ENCODE results near the gene EFCAB14. TPM values are rescaled to one million over a fixed set of nuclear protein-coding genes. Genes with fewer than 3 reads are reported as not detected.
"Not testable (repeated sequence)": the region's sequence is repeated elsewhere in the genome, so short reads cannot be mapped to it uniquely, and the experiment has no call there.

The EFCAB14 gene
- total RNA-seq, 1 donor from 2014 or later, result 118 TPM

DNA sequence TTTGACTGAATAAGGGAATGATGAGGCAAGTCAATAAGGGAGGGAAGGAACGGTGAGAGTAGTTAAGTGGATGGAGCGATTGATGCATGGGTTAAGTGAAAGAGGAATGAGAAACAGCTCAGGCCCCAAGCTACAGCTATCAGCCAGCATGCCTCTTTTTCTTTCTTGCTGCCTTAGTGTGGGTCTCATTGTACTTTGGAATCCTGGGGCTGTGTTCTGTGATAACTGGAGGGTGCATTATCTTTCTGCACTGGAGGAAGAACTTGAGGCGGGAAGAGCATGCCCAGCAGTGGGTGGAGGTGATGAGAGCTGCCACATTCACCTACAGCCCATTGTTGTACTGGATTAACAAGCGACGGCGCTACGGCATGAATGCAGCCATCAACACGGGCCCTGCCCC, 46.2 kb downstream of the EFCAB14 start:
- no peak for ATAC-seq
- H3K27ac ChIP-seq, result no peak overlapping the region
- H3K4me3 ChIP-seq, result no peak overlapping the region
- TF ChIP-seq, protein P1, sequence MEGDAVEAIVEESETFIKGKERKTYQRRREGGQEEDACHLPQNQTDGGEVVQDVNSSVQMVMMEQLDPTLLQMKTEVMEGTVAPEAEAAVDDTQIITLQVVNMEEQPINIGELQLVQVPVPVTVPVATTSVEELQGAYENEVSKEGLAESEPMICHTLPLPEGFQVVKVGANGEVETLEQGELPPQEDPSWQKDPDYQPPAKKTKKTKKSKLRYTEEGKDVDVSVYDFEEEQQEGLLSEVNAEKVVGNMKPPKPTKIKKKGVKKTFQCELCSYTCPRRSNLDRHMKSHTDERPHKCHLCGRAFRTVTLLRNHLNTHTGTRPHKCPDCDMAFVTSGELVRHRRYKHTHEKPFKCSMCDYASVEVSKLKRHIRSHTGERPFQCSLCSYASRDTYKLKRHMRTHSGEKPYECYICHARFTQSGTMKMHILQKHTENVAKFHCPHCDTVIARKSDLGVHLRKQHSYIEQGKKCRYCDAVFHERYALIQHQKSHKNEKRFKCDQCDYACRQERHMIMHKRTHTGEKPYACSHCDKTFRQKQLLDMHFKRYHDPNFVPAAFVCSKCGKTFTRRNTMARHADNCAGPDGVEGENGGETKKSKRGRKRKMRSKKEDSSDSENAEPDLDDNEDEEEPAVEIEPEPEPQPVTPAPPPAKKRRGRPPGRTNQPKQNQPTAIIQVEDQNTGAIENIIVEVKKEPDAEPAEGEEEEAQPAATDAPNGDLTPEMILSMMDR (IDR thresholded peaks at IDR 0.05), result no peak
- peaks cover 29% of the 10 kb centered on the region for H3K36me3 ChIP-seq
- no peak for DNase-seq
- intact Hi-C loops (cut with DNase I), result no loop called here
- H3K4me1 ChIP-seq, result no peaks in the 10 kb centered on the region
- no peaks in the 10 kb centered on the region for H3K27me3 ChIP-seq
- no peaks in the 10 kb centered on the region for H3K9me3 ChIP-seq

DNA sequence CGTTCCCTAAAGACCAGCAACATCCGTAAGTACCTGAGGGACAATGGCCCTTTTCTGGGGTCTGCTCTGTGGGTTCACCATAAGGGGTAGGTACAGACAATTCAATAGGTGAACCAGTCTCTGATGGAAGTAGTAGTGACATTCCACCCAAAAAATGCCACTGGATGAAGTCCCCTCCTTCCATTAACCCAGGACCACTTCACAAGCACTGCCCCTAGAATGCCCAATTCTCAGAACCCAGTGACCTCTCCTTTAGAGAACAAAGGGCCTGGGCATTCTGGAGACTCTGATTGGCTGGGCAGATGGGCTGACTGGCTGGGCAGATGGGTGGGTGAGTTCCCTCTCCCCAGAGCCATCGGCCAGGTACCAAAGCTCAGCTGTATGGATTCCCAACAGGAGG, 47.4 kb downstream of the EFCAB14 start, which contains the start of gene TEX38:
TEX38 (plus strand) TSS at position 301 of the 400 bp plus-strand sequence; CDS start at position 382, 81 bp downstream.
- peaks cover 18% of the 10 kb centered on the region for H3K36me3 ChIP-seq
- intact Hi-C loops (cut with DNase I), result no loop called here
- H3K4me3 ChIP-seq, result no peak within 1 kb of the TSS
- H3K27me3 ChIP-seq, result no peaks in the 10 kb centered on the region
- TF ChIP-seq, protein P1 (IDR thresholded peaks at IDR 0.05), result no peak
- no peak for DNase-seq
- H3K9me3 ChIP-seq, result no peaks in the 10 kb centered on the region
- ATAC-seq, result no peak
- H3K4me1 ChIP-seq, result peaks cover 11% of the 10 kb centered on the region
- H3K27ac ChIP-seq, result no peak within 1 kb of the TSS

DNA sequence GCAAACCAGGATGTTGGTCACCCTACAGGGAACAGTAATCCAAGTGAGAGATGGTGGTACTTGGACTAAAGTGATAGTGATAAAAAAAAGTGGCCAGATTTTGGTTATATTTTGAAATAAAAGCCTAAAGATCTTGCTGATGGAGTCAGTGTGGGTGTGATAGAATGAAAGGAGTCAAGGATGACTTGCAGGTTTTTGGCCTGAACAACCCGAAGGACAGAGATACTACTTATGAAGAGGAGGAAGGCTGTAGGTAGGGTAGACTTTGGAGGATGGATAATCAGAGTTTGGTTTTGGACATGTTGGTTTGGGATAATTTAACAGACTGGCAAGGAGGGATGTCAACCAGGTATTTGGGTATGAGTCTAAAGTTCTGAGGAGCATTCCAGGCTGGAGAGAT, 48.8 kb downstream of the EFCAB14 start:
- no peaks in the 10 kb centered on the region for H3K9me3 ChIP-seq
- TF ChIP-seq, protein P1 (IDR thresholded peaks at IDR 0.05), result no peak
- H3K27me3 ChIP-seq, result no peaks in the 10 kb centered on the region
- peaks cover 13% of the 10 kb centered on the region for H3K4me1 ChIP-seq
- H3K4me3 ChIP-seq, result no peak overlapping the region
- no peak overlapping the region for H3K27ac ChIP-seq
- H3K36me3 ChIP-seq, result peaks cover 6% of the 10 kb centered on the region
- DNase-seq (no peak), ATAC-seq (no peak)
- intact Hi-C loops (cut with DNase I), result no loop called here

DNA sequence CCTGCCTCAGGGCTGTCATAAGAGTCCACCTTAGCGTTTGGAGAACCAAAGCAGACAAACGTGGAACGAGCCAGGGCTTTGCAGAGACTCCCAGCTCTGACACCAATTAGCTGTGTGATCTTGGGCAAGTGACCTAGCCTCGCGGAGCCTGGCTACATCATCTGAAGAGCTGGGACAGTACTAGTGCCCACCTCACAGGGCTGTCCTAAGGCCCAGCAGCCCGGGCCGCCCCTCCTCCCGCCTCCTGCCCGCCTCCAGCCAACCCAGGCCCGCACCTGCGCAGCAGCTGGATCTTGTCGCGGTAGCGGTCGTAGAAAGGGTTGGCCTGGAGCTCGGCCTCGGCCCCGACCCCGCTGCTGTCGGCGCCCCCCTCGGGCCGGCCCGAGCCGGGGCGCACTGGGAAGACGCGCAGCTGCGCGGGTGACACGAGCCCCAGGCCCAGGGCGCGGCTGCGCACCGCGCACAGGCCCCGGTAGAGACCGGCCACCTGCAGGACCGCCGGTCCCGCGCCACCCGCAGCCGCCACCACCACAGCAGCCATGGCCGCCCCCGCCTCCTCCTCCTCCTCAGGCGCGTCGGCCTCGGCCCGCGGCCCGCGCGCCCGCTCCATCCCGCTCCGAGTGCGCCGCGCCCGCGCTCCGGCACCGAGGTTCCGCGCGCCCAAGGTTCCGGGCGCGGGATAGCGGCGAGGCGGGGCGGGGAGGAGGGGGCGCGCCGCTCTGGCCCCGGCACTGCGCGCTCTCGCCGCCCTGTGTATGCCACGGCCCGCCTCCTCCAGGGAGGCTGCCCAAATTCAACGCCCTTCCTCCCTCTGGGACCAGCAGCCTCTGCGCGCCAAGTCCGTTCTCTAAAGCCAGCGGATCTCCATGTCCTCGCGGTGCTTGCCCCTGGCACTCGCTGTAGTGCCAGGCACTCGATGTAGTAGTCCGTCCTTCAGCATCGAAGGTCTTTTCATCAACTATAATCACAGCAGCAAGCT, 50.8 kb downstream of the EFCAB14 start, which contains the start of gene ATPAF1:
ATPAF1 (minus strand) TSS at position 583 of the 979 bp plus-strand sequence; CDS start at position 541, 42 bp downstream.
- H3K9me3 ChIP-seq, result no peaks in the 10 kb centered on the region
- H3K4me1 ChIP-seq, result peaks cover 13% of the 10 kb centered on the region
- H3K36me3 ChIP-seq, result peaks cover 18% of the 10 kb centered on the region
- no peaks in the 10 kb centered on the region for H3K27me3 ChIP-seq
- intact Hi-C loops (cut with DNase I), result no loop called here
- DNase-seq (peak; percentile 91), ATAC-seq (peak; percentile 94)
- H3K4me3 ChIP-seq, result peak within 1 kb of the TSS; percentile 85
- peak within 1 kb of the TSS; percentile 82 for H3K27ac ChIP-seq
- TF ChIP-seq, protein P1 (IDR thresholded peaks at IDR 0.05), result no peak

DNA sequence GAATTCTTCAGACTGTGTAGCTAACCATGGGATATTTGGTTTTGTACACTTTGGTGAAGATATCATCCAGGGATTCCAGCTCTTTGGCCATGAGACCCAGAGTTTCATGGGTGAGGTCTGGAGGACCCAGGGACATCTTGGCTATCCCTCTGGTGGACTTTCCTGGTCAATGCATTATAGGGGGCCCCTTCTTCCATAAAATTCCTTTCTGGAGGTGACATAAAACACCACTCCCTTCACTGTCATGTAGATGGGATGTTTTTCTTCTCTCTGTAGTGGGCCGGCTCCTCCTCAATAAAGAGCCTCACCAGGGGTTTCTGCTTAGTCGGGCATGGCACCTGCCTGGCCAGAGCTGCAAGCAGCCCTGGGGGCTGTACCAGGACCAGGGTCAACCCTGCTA, 52.9 kb downstream of the EFCAB14 start:
- TF ChIP-seq, protein P1 (IDR thresholded peaks at IDR 0.05), result no peak
- intact Hi-C loops (cut with DNase I), result no loop called here
- no peak for DNase-seq

DNA sequence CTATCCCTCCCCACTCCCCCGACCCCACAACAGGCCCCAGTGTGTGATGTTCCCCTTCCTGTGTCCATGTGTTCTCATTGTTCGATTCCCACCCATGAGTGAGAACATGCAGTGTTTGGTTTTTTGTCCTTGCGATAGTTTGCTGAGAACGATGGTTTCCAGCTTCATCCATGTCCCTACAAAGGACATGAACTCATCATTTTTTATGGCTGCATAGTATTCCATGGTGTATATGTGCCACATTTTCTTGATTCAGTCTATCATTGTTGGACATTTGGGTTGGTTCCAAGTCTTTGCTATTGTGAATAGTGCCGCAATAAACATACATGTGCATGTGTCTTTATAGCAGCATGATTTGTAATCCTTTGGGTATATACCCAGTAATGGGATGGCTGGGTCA, 56.0 kb downstream of the EFCAB14 start:
- ATAC-seq; H3K4me3 ChIP-seq; H3K27me3 ChIP-seq; DNase-seq; H3K27ac ChIP-seq; intact Hi-C loops (cut with DNase I); H3K9me3 ChIP-seq: not testable (repeated sequence)
- H3K36me3 ChIP-seq, result peaks cover 29% of the 10 kb centered on the region
- H3K4me1 ChIP-seq, result peaks cover 13% of the 10 kb centered on the region

More for the DNA sequence above, 52.9 kb downstream of the EFCAB14 start:
- Histone ChIP-seq H3K4me1 (peaks cover 13% of the 10 kb centered on the region), H3K27ac (no peak overlapping the region), H3K9me3 (no peaks in the 10 kb centered on the region), H3K4me3 (no peak overlapping the region), H3K36me3 (peaks cover 21% of the 10 kb centered on the region), H3K27me3 (no peaks in the 10 kb centered on the region)
- no peak for ATAC-seq

DNA sequence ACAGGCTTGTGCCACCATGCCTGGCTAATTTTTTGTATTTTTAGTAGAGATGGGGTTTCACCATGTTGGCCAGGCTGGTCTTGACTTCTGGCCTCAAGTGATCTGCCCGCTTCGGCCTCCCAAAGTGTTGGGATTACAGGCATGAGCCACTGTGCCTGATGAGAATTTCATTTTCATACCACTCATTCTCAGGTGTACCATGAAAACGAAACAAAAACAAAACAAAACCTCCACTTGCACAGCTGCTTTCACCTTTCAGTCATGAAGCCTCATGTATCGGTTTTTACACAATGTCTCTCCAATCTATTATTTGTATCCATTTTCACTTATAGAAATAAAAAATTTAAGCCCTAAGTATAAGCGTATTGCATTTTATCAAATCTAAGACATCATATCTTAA, 58.8 kb downstream of the EFCAB14 start:
- peaks cover 53% of the 10 kb centered on the region for H3K36me3 ChIP-seq
- H3K27ac ChIP-seq; DNase-seq; ATAC-seq; H3K27me3 ChIP-seq; H3K4me3 ChIP-seq; intact Hi-C loops (cut with DNase I); H3K9me3 ChIP-seq; H3K4me1 ChIP-seq: not testable (repeated sequence)

Measured in upper lobe of right lung (tissue), 1 donor.